GM12891 (cell line): ENCODE data around the gene CST11.
A peak's percentile ranks its signal among the peaks of the same experiment; 100 is the strongest.

Experiments
- POLR2A ChIP-seq: IDR thresholded peaks from 2 replicates; pipeline ENCODE4 v1.6.1; 2011; ENCODE audit warnings: low read depth, low read length, control low read depth
- SPI1 ChIP-seq: IDR thresholded peaks from 2 replicates; pipeline ENCODE4 v1.6.1; 2011; ENCODE audit warnings: low read depth, low read length, control low read depth

GRCh38 chr20:23407781-23408464, 44.8 kb downstream of the CST11 start:
- no peak for TF ChIP-seq POLR2A
- peak; percentile 52; the same call in 1 of the 2 replicates for TF ChIP-seq SPI1
